HG03571 (cell line): ENCODE results near the gene BAZ2B.

Experiments used
- ATAC-seq: cut with Tn5 transposase; IDR thresholded peaks from one replicate; pipeline ENCODE4 v1.9.1; 2021; ENCODE audit not compliant: unreplicated experiment

BAZ2B gene

GRCh38 chr2:159585622-159586021 lies 30.7 kb downstream of the BAZ2B start:
- no peak for ATAC-seq

- ATAC-seq: no peak
These were observed 31.6 kb downstream of the BAZ2B start for GRCh38 chr2:159584796-159585195.

- no peak for ATAC-seq
These were observed 42.3 kb downstream of the BAZ2B start for GRCh38 chr2:159573846-159574606.

- no peak for ATAC-seq
These were observed 43.1 kb downstream of the BAZ2B start for GRCh38 chr2:159573294-159573693.

- ATAC-seq: no peak
These were observed 43.9 kb downstream of the BAZ2B start for GRCh38 chr2:159572459-159572858.

- ATAC-seq: no peak
These were observed 44.6 kb downstream of the BAZ2B start for GRCh38 chr2:159571540-159572260.

GRCh38 chr2:159564081-159564480 lies 52.3 kb downstream of the BAZ2B start:
- ATAC-seq: no peak

- no peak for ATAC-seq
These were observed 54.1 kb downstream of the BAZ2B start for GRCh38 chr2:159562248-159562647.

- no peak for ATAC-seq
These were observed 54.6 kb downstream of the BAZ2B start for GRCh38 chr2:159561786-159562185.

GRCh38 chr2:159561242-159561641 lies 55.1 kb downstream of the BAZ2B start:
- ATAC-seq: no peak

- ATAC-seq: no peak
These were observed 57.3 kb downstream of the BAZ2B start for GRCh38 chr2:159559034-159559433.

- ATAC-seq: no peak
These were observed 57.9 kb downstream of the BAZ2B start for GRCh38 chr2:159558479-159558878.

GRCh38 chr2:159557437-159558034 lies 58.8 kb downstream of the BAZ2B start:
- no peak for ATAC-seq

- no peak for ATAC-seq
These were observed 60.5 kb downstream of the BAZ2B start for GRCh38 chr2:159555651-159556392.

- no peak for ATAC-seq
These were observed 62.6 kb downstream of the BAZ2B start for GRCh38 chr2:159553727-159554126.

- no peak for ATAC-seq
These were observed 64.5 kb downstream of the BAZ2B start for GRCh38 chr2:159551806-159552205.

- ATAC-seq: no peak
These were observed 66.1 kb downstream of the BAZ2B start for GRCh38 chr2:159550231-159550630.

GRCh38 chr2:159549234-159549633 lies 67.1 kb downstream of the BAZ2B start:
- ATAC-seq: no peak

GRCh38 chr2:159546716-159547430 lies 69.5 kb downstream of the BAZ2B start:
- no peak for ATAC-seq

- no peak for ATAC-seq
These were observed 70.3 kb downstream of the BAZ2B start for GRCh38 chr2:159546039-159546438.

GRCh38 chr2:159545085-159545484 lies 71.3 kb downstream of the BAZ2B start:
- no peak for ATAC-seq
